Measurements from ENCODE around the gene SRP19. TPM values are rescaled to one million over a fixed set of nuclear protein-coding genes. Genes with fewer than 3 reads are reported as not detected.

SRP19 gene
- polyA plus RNA-seq, 2 of the 4 experiments (the other 2 are of a cell fraction) = 93.5 to 144 TPM

GRCh38 chr5:112906637-112907036 is 45.5 kb downstream of the SRP19 start:
- no peak overlapping the region for H3K4me2 ChIP-seq
- H3K4me3 ChIP-seq = no peak overlapping the region
- TF ChIP-seq NR3C1 (IDR thresholded peaks at IDR 0.05) (no peak), FOXS1 (CRISPR knock-in tag; IDR thresholded peaks at IDR 0.05) (no peak), BHLHE40 (IDR thresholded peaks at IDR 0.05; ENCODE audit: low read depth, low read length) (no peak), CHD4 (IDR thresholded peaks at IDR 0.05; ENCODE audit: borderline replicate concordance) (no peak)
- CTCF ChIA-PET = interaction anchor here (1.2 kb wide), 1 partner anchor 13 kb away, joined by 3 read pairs; no protein-coding TSS in a partner anchor
- DNase-seq (ENCODE audit: low read depth in 1 of 2, low spot score in 1 of 2) (no peak), ATAC-seq (no peak), FAIRE-seq (no peak)
- POLR2A ChIA-PET = no interaction called here
- WGBS (ENCODE audit: missing lambda C conversion rate) = 92% methylated on average over 3 of the region's 3 CpGs
- H3K9me3 ChIP-seq = no peaks in the 10 kb centered on the region
- no peaks in the 10 kb centered on the region for H3K4me1 ChIP-seq
- H3K27ac ChIP-seq = no peak overlapping the region

- no peak overlapping the region for H3K4me2 ChIP-seq
These were observed 46.1 kb downstream of the SRP19 start for GRCh38 chr5:112907166-112907631.

GRCh38 chr5:112908854-112909253 is 47.8 kb downstream of the SRP19 start:
- CTCF ChIA-PET = interaction anchor here (1.5 to 4.7 kb wide), 2 partner anchors 13 to 41 kb away, joined by 4 to 25 read pairs; partner anchors contain the start of gene REEP5
- peaks cover 8% of the 10 kb centered on the region; the same call in 2 of the 3 replicates for H3K4me1 ChIP-seq
- no peak overlapping the region for H3K4me3 ChIP-seq
- DNase-seq (ENCODE audit: low read depth in 1 of 2, low spot score in 1 of 2) (no peak), FAIRE-seq (no peak), ATAC-seq (no peak)
- no peaks in the 10 kb centered on the region for H3K9me3 ChIP-seq
- TF ChIP-seq MAFK (IDR thresholded peaks at IDR 0.05; ENCODE audit: partially characterized antibody) (no peak), ZSCAN20 (CRISPR knock-in tag; IDR thresholded peaks at IDR 0.05) (no peak), MAX (IDR thresholded peaks at IDR 0.05) (no peak), JUN (IDR thresholded peaks at IDR 0.05) (no peak)
- POLR2A ChIA-PET = no interaction called here
- no peak overlapping the region for H3K4me2 ChIP-seq
- H3K27ac ChIP-seq = no peak overlapping the region

More at GRCh38 chr5:112907166-112907631, 46.1 kb downstream of the SRP19 start:
- H3K9me3 ChIP-seq = no peaks in the 10 kb centered on the region
- ATAC-seq (peak in 1 of 2 experiments; percentile 36; a peak in 3 of 6 replicates), FAIRE-seq (no peak), DNase-seq (ENCODE audit: low read depth in 1 of 2, low spot score in 1 of 2) (no peak)
- TF ChIP-seq POLR2A (IDR thresholded peaks at IDR 0.05; ENCODE audit: low read length) = no peak
- no peak for TF ChIP-seq FOSL2 (IDR thresholded peaks at IDR 0.05)
- TF ChIP-seq FOSL2 (CRISPR knock-in tag; IDR thresholded peaks at IDR 0.05) = no peak
- no peak for TF ChIP-seq JUNB (IDR thresholded peaks at IDR 0.05)
- TF ChIP-seq CHD2 (IDR thresholded peaks at IDR 0.05; ENCODE audit: low read length, partially characterized antibody) = no peak
- no peak for TF ChIP-seq ELK1 (IDR thresholded peaks at IDR 0.05; ENCODE audit: low read depth, low read length)
- TF ChIP-seq HDAC2 (IDR thresholded peaks at IDR 0.05) = no peak
- TF ChIP-seq SMC3 (IDR thresholded peaks at IDR 0.05) = no peak
- TF ChIP-seq MAZ (IDR thresholded peaks at IDR 0.05; ENCODE audit: borderline replicate concordance, low read depth, low read length) = no peak
- no peak for TF ChIP-seq KDM5A (IDR thresholded peaks at IDR 0.05)
- TF ChIP-seq KDM1A (IDR thresholded peaks at IDR 0.05; ENCODE audit: low read depth) = no peak
- TF ChIP-seq TP53 (CRISPR knock-in tag; IDR thresholded peaks at IDR 0.05) = no peak
- H3K4me3 ChIP-seq = no peak overlapping the region
- CTCF ChIA-PET = interaction anchor here (1.2 to 1.5 kb wide), 2 partner anchors 13 to 40 kb away, joined by 3 to 4 read pairs; no protein-coding TSS in a partner anchor
- no peaks in the 10 kb centered on the region for H3K4me1 ChIP-seq
- POLR2A ChIA-PET = no interaction called here
- 90% methylated on average over 4 of the region's 4 CpGs for WGBS (ENCODE audit: missing lambda C conversion rate)
- no peak overlapping the region for H3K27ac ChIP-seq

GRCh38 chr5:112910529-112910928 is 49.4 kb downstream of the SRP19 start:
- no peak overlapping the region for H3K4me2 ChIP-seq
- H3K4me3 ChIP-seq = no peak overlapping the region
- ChIA-PET CTCF (interaction anchor here (0.6 to 4.7 kb wide), 2 partner anchors 9 to 11 kb away, joined by 3 to 25 read pairs; partner anchors contain the start of gene REEP5), POLR2A (interaction anchor here (0.6 kb wide), 1 partner anchor 44 kb away, joined by 4 read pairs; no protein-coding TSS in a partner anchor)
- no peak overlapping the region for H3K27ac ChIP-seq
- DNase-seq (ENCODE audit: low read depth in 1 of 2, low spot score in 1 of 2) (no peak), FAIRE-seq (no peak), ATAC-seq (no peak)
- H3K9me3 ChIP-seq = no peaks in the 10 kb centered on the region
- TF ChIP-seq SREBF2 (IDR thresholded peaks at IDR 0.05) (no peak), ZNF302 (CRISPR knock-in tag; IDR thresholded peaks at IDR 0.05) (no peak), KDM1A (IDR thresholded peaks at IDR 0.05; ENCODE audit: low read depth) (no peak), REST (IDR thresholded peaks at IDR 0.05) (no peak), EHMT2 (IDR thresholded peaks at IDR 0.05; ENCODE audit: low read depth) (no peak), POLR2A (IDR thresholded peaks at IDR 0.05; ENCODE audit: low read length) (no peak), HOXB5 (CRISPR knock-in tag; IDR thresholded peaks at IDR 0.05) (no peak)
- H3K4me1 ChIP-seq = peaks cover 19% of the 10 kb centered on the region
- WGBS (ENCODE audit: missing lambda C conversion rate) = 92% methylated on average over 1 of the region's 1 CpG
